ENCODE results near the gene CDH4.

The CDH4 gene

DNA sequence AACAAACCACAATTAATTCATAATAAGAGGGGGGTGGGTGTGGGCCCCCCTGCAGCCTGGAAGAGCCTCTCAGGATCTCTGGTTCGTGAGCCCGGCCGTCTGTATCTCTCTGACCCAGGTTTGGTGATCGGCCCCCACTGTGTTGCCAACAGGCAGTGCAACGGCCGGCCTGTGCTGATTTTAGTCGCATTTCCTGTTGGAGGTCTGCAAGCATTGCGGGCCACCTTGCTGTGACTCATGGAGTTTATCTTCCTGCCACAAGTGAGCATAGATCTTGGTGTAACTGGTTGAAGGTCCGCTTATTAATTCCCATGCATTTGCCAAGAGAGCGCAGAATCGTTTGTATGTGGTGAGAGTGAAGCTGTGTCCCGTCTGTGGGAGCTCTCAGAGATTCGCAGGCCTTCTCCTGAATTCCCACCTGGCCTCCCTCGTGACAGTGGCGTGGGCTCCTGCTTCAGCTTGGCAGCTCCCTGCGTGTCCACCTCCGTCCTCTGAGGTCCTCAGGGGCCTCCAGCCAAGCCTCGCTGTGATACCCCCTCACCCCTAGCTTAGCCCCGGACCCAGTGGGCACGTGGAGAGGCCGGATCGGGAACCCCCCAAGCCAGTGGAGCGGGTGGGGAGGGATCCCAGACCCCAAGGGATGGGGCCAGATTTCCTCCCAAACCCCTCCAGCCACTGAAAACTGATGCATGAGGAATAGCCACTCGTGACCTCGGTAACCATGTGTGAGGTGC, 269.8 kb downstream of the CDH4 start:
- FAIRE-seq, result no peak

DNA sequence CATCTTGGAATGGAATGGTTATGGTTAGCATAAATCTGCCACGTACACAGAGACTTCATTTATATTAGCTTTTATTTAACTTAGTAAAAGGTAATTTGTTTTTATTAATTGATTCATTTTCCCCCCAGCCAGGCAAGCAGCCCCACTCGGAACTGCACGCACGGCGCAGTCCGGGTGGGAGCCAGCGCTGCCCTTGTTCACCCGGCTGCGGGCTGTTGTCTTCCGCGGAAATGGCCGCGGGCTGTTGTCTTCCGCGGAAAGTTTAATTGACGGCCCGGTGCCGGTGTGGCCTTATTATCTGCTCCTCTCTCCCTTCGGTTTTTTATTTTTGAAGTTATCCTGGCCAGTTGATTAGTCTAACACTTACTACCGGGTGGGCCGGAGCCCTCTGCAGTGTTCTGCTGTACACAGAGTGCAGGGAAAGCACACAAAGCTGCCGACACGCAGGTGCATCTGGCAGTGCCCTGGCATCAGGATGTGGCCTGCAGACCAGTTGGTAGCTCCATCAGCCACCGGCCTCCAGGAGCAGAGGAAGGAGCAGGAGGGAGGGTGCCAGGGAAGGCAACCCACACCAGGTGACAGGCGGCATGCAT, 270.5 kb downstream of the CDH4 start:
- FAIRE-seq, result no peak

DNA sequence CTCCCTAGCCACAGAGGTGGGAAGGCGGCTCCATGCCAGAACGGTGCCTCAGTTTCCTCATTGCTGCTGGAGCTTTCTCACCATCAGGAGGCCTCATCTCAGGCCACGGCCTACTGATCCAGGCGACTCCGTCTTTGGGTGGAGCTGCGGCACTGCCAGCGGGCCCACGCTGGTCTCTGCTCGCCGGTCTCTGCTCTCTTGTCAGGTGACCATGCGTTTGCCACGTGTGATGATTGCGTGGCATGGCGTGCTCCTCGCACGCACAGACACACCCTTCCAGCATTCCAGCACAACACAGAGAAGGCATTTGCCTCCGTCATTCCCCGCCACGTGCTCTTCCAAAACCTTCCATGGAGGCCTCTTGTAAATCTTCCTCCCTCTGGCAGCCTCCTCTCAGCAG, 271.1 kb downstream of the CDH4 start:
- no peak for FAIRE-seq

DNA sequence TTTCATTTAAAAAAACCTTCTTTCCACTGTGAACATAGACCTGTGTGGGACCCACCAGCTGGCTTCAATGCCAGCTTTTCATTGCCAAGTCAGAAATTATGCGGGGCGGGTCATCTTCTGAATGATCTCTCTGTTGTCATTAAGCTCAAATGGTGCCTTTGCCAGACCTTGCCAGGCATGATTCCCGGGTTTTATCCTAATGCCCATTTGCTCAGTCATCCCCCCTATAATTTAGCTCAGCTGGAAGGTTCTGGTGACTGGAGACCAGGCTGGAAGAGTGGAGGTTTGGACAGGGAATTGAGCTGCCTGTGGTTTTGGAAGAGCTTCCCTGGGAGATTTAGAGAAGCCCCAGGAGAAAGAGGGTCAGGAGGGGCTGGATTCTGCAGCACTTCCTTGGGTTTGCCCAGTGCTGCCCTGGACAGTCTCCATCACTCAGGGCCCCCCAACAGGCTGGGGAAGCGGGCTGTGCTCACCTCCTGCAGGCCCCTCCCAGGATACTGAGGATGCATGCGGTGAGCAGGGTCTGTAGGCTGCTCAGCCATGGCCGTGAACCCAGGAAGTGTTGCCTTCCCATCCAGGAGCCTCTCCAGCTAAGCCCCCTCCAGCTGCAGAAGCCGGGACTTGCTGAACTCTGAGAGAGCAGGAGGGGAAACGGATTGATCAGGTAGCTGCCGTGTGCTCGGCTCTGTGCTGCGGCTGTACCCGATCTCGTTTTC, 273.0 kb downstream of the CDH4 start:
- no peak for FAIRE-seq

DNA sequence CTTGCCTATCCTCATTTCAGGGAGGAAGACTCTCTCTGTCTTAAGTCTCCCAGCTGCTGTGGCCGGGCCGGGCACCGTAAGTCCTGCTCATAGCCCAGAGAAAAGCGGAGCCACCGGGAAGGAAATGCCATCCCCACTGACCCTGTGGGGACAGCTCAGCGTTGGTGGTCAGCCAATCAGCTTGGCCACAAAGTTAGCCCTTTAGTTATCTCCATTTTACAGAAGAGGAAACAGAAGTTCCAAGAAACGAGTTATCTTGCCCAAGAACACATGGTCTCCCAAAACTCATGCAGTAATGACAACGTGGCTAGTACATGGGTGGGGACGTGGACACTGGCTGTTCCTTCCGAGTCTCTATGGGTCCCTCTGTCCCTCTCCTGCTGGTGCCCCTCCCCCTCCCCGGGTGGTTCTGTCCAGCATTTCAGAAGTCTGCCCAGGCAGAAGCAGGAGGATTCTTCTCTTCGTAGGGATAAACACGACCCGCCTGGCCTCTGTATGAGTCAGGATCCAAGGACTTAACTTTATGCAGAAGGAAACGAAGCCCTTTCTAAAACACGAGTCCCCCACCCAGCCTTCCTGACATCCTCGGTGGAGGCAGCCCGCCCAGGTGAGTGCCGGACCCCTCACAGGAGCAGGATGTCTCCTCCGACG, 273.8 kb downstream of the CDH4 start:
- FAIRE-seq, result no peak

DNA sequence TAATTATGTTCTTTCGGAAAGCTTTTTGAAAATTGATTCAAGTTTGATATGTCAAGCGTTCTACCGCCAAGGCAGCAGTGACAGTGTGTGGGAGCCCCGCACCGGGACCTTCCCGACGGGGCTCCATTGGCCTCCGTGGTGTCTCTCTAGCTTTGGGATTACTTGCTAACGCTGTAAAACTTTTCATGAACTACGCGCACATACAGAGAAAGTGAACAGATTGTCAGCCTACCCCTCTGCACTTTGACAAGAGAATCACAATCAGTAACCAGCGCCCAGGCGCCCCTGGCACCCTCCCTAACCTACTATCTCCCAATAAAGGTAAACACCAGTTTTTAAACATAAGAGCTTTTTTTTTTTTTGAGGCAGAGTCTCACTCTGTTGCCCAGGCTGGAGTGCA, 274.8 kb downstream of the CDH4 start:
- FAIRE-seq, result no peak

DNA sequence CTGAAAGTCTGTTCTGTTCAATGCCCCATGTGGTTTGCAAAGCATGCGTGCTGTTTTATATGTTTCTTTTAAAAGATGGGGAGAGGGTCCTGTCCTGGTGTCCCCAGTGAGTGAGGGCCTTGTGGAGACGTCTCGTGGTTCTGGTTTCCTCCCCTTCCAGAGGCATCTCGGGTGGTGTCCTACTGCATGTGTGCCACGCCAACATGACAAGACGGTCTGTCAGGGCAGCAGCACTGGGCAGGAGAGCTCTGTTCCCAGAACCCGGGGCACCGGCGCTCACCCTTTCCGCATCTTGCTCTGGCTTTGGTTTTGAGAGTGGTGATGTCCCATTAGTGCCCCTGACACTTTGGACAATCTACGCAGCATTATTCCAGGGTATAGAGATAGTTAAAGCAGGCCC, 275.6 kb downstream of the CDH4 start:
- FAIRE-seq, result no peak

DNA sequence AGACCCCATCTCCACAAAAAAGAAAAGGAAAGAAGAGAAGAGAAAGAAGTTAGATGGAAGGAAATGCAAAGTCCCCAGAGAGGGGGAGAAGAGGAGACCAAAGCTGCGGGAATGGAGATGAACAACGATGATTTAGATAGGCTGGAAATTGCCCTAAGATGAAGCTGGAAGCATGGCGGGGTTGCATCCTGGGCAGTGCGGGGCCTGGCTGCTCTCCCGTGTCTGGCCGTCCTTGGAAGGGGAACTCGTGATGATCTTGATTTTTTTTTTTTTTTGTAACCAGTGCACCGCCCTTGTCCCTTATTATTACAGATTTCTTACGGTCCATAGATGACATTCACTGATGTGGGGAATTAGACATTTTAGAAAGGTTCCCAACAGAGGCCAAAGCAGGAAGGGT, 276.5 kb downstream of the CDH4 start:
- FAIRE-seq, result no peak

DNA sequence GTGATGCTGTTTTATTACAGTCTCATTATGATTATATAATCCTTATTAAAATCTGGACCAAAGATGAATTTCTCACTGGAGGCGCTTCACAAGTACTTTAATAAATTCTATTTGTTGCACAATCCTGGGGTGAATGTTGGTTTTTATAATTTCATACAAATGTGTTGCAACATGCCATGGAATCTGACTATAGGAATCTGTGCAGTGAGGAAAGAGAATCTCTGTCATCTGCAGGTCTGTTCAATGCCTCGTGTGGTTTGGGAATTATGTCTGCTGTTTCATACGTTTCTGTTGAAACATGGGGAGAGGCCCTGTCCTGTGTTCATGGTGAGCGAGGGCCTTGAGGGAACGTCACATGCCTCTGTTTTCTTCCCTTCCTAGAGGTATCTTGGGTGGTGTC, 277.3 kb downstream of the CDH4 start:
- no peak for FAIRE-seq

DNA sequence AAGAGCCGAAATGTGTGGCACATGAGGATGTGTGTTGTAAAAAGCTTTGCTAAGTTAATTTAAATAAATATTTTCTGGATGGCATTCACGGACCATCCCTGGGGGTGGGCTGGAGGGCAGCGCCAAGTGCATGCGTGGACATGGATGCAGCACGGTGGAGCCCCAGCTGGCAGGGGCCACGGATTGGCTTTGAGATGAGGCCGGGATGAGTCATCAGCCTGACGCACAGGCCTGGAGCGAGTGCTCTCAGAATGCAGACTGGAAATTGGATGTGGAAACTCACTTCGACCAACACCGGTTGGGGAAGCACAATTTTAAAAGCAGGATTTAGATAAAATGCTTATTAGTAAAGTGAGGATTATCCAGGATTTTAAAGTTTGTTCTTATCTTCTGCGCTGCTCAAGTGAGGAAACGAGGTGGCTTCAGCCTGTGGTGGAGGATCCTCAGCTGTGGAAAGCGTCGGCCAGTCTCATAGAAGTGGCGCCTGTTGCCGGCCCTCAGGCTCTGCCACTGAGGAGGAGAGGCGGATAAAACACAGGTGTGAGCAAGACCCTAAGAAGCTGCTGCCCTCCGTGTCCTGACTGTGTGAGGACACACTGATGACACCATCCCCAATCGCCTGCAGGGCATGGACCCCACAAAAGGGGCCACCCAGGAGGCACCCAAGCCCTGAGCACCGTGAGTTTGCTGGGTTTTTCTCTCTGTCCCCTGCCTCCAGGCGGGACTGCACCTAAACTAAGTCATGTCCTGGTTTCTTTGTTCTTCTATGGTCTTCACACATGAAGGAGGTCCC, 279.7 kb downstream of the CDH4 start:
- no peak for FAIRE-seq

DNA sequence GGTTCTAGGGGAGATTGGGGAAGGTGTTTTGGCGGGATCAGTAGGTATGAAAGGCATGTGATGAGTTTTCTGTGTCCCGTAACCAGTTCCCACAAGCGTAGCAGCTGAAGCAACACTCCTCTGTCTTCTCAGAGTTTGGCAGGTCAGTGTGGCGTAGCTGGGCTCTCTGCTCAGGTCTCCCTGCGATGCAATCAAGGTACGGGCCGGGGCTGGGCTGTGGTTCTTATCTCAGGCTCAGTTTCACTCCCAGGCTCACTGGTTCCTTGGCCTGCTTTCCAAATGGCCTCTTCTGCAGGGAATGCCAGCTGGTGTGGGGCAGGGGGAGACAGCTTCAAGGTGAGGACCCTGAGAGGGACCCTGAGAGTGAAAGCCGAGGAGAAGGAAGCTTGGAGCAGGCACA, 280.7 kb downstream of the CDH4 start:
- no peak for FAIRE-seq

DNA sequence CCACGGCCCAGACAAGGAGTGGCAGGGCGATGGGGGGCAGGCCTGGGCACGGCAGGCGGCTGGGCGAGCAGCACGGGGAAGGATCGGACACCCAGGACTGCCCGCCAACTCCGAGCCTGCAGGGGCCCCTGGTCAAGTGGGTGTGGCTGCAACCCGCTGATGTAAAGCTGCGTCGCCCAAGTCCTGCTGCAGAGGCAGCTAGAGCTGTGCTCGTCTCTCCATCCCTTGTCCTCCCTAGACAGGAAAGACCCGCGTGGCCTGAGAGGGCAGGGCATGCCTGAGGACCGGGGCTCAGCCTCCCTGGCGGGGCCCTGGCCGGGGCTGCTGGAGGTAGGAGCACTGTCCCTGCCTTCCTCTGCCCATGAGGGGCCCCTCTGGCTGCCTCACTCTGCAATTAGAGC, 281.2 kb downstream of the CDH4 start:
- FAIRE-seq, result no peak

DNA sequence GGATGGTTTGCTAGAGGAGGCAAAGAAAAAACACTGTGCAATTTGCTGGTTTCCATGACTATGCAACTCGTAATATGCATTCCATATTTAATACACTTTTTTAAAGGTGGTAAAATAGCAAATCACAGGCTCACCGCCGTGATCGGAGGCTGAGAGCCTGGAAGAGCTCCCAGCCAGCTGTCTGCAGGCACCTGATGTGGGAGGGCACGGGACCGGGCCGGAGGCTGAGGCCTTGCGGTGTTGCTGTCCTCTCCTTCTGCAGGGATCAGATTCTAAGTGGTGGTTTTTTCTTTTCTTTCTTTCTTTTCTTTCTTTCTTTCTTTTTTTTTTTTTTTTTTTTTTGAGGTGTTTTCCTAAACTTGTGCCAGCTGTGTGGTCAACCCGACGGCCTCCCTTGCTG, 282.3 kb downstream of the CDH4 start:
- no peak for FAIRE-seq

DNA sequence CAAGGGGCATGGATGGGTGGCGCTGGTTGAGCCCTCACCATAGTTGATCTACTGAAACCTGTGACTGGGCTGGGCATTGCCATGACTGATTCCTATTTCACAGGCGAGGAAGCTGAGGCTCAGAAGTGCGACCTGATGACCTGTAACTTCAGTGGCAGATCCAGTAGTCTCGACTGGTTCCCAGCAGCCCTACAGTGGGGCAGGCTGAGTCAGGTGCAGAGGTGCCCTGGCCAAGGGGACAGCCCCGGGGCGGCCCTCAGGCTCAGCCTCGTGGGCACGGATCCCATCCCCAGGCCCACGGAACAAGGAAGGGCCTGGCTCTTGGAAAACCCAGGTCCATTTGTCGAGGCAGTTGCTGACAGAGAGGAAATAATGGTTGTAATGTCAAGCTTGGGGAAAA, 283.0 kb downstream of the CDH4 start:
- FAIRE-seq, result no peak

DNA sequence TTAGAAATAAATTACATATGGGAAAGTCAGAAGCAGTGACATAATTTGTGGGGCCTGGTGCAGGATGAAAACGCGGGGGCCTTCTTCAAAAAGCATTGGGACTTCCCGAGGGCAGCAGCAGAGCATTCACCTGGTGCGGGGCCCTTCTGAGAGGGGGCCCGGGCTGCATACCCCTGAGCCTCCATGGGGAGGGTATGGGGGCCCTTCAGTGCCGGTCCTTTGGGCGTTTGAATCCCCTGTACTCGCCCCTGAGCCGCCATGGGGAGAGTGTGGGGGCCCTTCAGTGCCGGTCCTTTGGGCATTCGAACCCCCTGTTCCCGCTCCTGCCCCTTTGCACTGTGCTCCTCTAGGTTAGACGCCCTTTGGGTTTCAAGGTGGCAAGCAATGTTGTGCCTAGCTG, 283.5 kb downstream of the CDH4 start:
- FAIRE-seq, result no peak

DNA sequence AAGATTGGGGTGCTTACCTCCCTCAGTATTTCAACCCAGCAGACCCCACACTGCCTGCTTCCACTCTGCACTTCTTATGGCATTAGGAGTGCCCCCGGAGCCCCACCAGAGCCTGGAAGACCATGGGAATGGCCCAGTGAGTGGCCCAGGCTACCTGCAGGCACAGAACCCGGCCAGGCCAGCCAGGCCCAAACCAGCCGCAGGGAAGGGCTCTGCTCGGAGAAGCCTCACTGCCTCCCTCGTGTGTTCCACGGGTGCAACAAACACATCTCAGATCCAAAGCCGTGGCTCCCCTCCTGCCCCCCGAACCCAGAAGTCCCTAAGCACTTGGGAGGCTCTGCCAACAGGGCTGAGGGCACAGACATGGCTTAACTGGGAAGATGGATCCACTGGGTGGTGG, 283.9 kb downstream of the CDH4 start:
- FAIRE-seq, result no peak

DNA sequence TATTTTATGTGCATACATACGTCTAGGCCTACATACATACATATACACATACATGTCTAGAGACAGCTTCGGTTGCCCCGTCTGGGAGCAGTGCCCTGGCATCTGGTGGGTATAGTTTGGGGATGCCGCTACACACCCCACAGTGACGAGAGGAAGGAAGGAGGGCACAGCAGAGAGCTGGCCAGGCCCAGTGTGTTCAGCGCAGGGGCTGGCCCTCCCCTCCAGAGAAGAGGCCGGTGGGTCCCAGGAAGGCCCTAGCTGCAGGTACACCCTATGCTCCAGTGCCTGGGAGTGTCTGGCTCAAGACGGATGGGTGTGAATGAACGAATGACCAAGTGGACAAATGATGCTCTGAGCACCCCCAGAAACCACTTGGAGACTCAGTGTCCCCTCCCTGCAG, 284.6 kb downstream of the CDH4 start:
- FAIRE-seq, result no peak

DNA sequence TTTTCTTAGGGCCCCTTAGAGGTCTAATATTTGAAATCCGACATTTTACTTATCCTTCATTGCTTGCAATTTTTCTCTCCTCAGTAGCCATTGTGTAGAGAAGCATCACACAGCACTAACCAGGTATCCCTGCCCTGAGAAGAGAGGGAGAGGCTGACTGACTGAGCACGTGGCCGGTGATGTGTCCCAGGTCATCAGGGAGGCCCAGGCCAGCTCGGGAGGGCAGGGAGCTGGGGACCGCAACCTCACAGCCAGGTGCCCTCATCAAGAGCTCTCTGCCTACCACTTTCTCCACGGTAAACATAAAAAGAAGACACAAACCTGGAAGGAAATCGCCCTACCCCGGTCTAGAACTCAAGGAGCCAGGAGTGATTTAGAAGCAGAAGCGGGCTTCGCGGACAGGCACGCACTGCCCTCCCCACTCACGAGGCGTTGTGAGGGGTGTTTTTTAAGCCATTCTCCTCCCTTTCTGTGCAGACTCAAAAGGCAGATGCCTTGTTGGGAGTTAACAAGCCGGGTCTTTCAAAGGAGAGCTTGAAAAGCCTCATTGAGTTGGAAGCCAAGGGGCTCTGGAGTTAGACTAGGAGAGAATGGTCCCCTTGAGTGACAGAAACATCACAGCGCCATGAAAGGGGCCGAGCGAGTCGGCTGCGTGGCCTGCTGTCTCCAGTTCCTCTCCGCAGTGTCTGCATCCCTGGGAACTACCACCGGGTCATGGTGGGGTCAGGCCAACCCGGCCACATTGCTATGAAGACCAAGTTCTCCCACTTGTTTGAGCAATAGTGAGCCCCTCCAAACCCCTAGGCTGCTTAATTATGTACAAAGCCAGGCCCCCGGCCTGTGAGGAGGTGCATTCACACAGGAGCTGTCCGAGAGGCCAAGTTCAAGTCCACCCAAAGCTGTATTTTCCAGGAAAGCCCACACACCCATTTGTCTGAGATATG, 285.4 kb downstream of the CDH4 start:
- FAIRE-seq, result no peak

DNA sequence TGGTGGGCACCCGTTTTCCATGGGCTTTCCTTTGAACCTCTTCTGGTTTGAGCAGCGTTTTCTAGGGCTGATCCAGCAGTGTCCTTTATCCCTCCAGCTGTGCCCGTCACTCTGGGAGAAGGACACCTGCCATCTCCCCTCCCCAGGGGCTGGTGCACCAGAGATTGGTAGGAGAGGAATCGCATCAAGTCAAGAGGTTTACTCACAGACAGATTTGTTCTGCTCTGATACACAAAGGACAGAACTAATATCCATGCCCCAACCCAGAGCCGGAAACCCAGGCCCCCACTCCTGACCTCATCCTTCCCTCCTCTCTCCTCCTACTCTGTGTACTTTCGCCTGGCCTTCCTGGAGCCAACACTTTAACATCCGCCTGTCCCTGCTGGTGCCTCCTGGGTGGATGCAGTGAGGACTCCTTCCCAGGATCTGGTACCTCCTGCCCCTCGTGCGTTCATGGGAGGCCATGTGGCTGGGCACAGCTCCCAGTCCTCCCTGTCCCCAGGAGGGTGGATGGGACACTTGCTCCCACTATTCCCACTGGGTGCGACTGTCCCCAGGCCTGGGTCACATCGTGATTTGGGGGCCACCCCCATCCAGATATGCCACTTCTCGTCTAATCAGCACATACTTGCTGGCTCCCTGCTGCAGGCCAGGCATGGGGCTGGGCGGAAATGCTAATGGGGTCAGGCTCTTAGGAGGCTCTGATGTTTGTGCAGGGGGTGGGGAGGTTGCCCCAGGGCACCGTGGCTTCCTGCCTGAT, 286.3 kb downstream of the CDH4 start:
- no peak for FAIRE-seq

DNA sequence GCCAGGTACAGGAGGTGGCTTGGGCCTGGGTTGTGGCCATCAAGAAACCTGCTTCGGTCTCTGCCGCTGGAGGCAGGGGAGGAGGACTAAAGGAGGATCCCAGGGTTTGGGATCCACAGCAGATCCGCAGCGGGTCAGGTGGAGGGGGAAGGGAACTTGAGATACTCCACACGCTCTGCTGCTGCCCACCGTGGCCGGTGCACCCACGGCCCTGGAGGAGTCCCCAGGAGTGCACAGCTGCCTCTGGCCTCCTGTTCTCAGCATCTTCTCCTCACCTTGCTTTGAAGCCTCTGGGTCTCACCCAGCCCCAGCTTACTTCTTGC, 286.8 kb downstream of the CDH4 start:
- no peak for FAIRE-seq

DNA sequence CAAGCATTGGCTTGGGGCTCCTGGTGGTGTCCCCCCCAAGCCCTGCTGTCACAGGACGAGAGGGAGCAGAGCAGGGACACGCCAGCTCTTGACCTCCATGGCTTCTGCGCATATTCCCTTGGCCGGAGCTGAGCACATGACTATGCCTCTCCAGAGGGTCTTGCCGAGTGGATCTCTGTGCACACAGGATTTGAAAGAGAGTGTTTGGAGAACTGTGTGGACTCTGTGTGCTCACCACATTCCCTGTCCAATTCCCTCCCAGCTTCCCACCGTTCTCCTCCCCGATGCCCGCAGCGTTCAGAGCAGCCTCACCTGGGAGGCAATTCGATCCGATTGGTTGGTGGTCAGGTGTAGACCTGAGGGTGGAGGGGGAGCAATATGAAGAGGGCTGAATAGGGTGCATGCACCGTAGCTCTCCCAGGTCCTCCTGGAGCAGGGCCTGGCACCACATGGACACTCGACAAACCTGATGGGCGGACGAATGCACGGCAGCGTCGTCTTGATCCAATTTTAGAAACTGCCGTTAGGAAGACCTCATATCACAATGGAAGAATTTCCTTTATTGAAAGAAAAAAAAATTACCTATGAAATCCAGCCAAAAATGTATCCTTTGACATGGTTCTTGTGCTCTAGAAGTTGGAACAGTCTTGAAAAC, 287.8 kb downstream of the CDH4 start:
- no peak for FAIRE-seq

All from TTC549 (cell line).